ENCODE measurements around the gene PDCD1.
"Not testable (repeated sequence)": the region's sequence is repeated elsewhere in the genome, so short reads cannot be mapped to it uniquely, and the experiment has no call there.

The PDCD1 gene

GRCh38 chr2:241877989-241878970 lies 19.6 kb upstream of the PDCD1 start:
- DNase-seq (ENCODE audit: low read depth) = peak; percentile 73

DNA sequence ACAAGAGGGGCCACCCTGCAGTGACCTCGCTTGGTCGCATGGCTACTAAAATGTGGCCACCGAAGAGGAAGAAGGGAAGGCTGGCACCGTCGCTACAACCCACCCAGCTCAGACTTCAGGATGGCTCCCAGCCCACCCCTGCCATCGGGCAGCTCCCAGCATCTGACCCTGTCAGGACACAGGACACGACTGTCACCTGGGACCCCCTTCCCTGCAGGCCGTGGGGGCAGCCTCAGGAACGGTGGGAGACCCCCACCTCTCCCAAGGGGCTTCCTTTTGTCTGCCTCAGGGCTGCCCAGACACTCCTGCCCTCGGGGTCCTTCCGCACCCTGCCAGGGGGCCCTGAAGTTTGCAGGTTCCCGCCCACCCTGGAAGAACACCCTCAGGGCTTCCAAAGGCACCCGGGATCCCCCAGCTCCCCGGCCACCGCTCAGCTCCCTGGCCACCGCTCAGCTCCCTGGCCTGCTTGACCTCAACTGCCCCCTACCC lies 18.5 kb upstream of the PDCD1 start:
- no peak for DNase-seq (ENCODE audit: low read depth)

DNA sequence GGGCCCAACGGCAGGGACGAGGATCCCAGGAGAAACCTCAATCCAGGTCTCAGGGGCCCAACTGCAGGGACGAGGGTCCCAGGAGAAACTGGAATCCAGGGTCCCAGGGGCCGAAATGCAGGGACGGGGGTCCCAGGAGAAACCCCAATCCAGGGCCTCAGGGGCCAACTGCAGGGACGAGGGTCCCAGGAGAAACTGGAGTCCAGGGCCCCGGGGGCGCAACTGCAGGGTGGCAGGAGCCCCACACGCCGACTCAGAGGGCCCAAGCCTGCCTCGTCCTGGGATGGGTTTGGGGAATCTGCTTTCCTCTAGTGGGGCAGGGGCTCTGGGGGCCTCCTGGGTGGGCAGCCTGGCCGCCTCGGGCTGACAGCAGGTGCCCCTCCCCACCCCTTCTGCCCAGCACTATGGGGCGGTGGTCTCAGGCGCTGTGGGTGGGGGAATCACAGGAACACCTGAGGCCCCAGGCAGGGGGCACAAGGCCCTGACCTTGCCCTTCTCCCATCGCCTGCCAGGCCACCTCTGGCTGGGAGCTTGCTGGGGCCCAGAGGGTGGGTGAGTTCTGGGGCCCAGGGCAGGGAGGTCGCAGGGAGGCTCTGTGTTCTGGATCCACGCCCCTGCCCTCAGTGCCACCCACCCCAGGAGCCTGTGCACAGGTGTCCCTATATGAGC lies 18.0 kb upstream of the PDCD1 start:
- no peak for DNase-seq (ENCODE audit: low read depth)

- not testable (repeated sequence) for DNase-seq (ENCODE audit: low read depth)
These were observed 17.2 kb upstream of the PDCD1 start for GRCh38 chr2:241875754-241876527.

DNA sequence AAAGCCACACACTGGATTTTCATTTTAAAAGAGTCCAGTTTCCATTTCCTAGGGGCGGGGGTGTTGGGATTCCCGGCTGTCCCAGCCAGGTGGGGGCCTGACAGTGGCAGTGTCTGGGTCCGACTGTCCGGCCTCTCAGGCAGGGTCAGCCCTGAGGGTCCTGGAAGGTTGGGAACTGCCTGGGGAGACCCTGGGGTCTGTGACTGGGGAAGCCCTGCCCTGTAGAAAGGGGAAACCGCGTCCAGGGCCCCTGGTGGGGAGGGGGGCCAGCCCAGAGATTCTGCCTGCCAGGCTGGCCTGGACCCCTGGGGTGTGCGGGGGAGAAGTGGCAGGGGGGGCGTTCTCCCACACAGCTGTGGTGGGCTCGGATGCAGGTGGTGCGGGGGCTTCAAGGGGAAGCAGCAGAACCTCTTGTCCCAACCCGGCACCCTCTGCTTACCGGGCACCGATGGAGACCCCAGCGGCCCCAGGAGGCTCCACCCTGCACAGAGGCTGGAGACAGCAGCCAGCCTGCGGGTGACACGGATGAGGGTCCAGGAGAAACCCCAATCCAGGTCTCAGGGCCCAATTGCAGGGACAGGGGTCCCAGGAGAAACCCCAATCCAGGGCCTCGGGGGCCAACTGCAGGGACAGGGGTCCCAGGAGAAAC lies 15.7 kb upstream of the PDCD1 start:
- no peak for DNase-seq (ENCODE audit: low read depth)

- no peak for DNase-seq (ENCODE audit: low read depth)
These were observed 15.1 kb upstream of the PDCD1 start for GRCh38 chr2:241873803-241874110.

- DNase-seq (ENCODE audit: low read depth) = no peak
These were observed 14.5 kb upstream of the PDCD1 start for GRCh38 chr2:241873081-241873802.

DNA sequence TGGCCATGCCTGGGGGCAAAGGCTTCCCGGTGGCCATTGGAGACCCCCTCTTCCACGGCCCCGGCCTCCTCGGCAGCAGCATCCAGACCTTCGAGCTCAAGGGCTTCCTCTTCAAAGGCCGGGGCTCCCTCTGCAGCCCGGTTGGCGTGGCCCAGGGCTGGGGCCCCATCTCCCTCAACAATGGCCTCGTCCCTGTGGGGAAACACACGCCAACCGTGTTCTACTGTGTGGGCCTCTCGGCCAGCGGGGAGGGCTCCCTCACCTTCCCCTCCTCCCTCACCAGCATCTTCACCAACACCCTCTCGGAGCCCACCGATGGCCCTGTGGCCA lies 13.6 kb upstream of the PDCD1 start:
- no peak for DNase-seq (ENCODE audit: low read depth)

GRCh38 chr2:241871538-241872312 lies 13.0 kb upstream of the PDCD1 start:
- no peak for DNase-seq (ENCODE audit: low read depth)

DNA sequence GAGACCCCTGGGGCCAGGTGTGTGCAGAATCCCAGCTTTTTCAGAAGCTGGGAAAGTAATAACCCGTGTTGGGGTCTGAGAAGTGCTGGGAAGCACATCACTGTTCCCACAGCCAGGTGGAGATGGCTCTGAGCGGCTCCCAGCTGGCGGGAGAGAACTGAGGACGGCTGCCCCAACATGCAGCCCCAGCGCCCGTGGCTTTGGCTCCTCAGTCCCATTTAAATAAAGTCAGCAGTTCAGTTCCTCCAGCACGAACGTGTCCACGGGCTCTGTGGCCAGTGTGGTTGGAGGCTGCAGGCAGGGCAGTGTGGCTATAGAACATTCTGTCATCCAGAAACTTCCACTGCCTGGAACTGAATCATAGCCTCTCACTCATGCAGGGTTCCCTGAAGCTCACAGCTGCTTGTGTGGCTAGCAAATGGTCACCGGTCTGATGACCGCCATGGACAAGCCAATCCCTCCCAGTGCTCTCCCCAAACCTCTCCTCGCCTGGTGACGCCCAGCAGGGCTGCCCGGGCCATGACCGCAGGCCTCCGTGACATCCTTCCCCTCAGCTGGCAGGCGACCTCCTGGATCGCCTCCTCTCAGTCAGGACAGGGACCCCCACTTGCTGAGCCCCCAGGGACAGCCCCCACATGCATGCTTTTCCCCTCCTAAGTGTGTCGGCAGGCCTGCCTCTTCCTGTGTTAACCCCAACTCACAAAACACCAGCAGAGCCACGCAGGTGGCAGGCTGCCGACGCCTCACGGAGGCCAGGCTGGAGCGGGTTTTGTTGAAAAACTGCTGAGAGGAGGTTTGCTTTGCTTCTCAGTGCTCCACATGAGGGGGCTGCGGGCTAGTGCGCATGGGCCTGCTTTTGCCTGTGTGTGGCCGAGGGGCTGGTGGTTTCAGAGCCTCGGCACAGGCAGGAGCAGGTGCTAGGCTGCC lies 12.2 kb upstream of the PDCD1 start:
- DNase-seq (ENCODE audit: low read depth) = no peak

GRCh38 chr2:241870081-241870541 lies 11.4 kb upstream of the PDCD1 start:
- no peak for DNase-seq (ENCODE audit: low read depth)

GRCh38 chr2:241869087-241869961 lies 10.6 kb upstream of the PDCD1 start, which contains the start of gene RTP5:
Gene RTP5, plus strand, starts transcription at chr2:241869729. Its CDS starts 28 bp downstream, at chr2:241869757.
- DNase-seq (ENCODE audit: low read depth) = no peak

- no peak for DNase-seq (ENCODE audit: low read depth)
These were observed 10.0 kb upstream of the PDCD1 start for GRCh38 chr2:241868661-241869081.

GRCh38 chr2:241867776-241868420 lies 9.2 kb upstream of the PDCD1 start:
- peak; percentile 46 for DNase-seq (ENCODE audit: low read depth)

DNA sequence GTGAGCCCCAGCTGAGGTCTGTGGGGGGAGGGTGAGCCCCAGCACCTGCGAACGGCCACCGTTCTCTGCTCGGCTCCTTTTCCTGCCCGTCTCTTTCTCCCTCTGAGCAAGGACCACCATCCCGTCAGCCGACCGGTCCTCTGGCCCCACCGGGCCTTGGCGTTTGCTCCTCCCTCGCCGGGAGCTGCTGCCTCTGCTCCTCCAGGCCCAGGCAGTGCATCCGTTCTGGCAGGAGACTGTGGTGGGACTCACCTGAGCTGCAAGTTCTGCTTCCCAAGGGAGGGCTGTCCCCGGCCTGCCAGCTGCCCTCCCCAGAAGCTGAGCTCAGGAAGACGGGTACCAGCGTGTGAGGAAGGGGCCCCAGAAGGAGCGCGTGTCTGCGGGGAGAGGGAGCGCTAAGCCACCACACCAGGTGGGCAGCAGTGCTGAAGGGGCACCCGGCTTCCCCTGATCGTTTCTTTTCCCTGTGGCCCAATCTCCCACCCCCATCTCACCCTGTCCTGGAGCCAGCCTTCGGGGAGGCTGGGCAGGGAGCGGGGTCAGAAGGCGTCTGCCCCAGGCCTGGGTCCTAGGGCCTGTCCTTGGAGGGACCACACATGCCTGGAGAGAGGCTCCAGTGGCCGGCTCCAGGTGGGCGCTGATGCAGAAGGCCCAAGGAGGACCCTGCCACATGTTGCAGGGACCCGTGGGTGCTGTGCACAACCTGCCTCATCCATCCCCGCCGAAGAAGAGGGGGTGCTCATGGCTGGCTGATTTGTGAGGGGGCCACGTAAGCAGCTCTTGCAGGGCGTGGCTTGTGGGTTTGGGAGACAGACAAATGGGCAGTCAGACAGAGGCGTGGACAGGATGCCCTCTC lies 8.3 kb upstream of the PDCD1 start:
- no peak for DNase-seq (ENCODE audit: low read depth)

GRCh38 chr2:241865957-241866789 lies 7.5 kb upstream of the PDCD1 start:
- DNase-seq (ENCODE audit: low read depth) = no peak

Data from activated T-cell treated with anti-CD3 and anti-CD28 coated beads for 24 hours (primary cell).